GM12878 (cell line): Measurements from ENCODE around the gene HEXB. TPM values are rescaled to one million over a fixed set of nuclear protein-coding genes. Genes with fewer than 3 reads are reported as not detected.

ENCODE experiments used
- ATAC-seq: fragments of 200-7000 bp; cut with Tn5 transposase; 3 replicates; pipeline ENCODE4 v1.9.1; 2020; ENCODE audit warnings: mild to moderate bottlenecking, moderate library complexity
- BruUV-seq: library from RNA; stranded (reverse); fragments of 400-500 nt; replicated peaks from 2 replicates; lab custom pipeline; 2021; lab: Mats Ljungman, UMichigan
- CTCF ChIA-PET: fragments of 300-600 bp; sonication (Branson Sonifier 250); formaldehyde crosslinking; extraction: SDS; loops from one replicate; lab custom pipeline; 2021; ENCODE audit warnings: inconsistent platforms; lab: Yijun Ruan, JAX
- POLR2A ChIA-PET: fragments of 350-600 bp; formaldehyde crosslinking; extraction: SDS; loops from one replicate; lab custom pipeline; 2021; ENCODE audit warnings: inconsistent platforms; lab: Charles Lee
- RAD21 ChIA-PET: fragments of 300-600 bp; sonication (Branson Sonifier 250); formaldehyde crosslinking; loops from one replicate; lab custom pipeline; 2023; ENCODE audit warnings: antibody characterized with exemption; ENCODE audit not compliant: unreplicated experiment; lab: Charles Lee
- SMC1A ChIA-PET: fragments of 300-600 bp; sonication (Branson Sonifier 250); formaldehyde crosslinking; loops from one replicate; lab custom pipeline; 2023; ENCODE audit not compliant: unreplicated experiment, uncharacterized antibody; lab: Charles Lee
- DNase-seq: peaks from one replicate; pipeline ENCODE4 v3.0.0-alpha.2; 2011; ENCODE audit warnings: low read depth, low spot score
- FAIRE-seq: peaks from 3 replicates; lab custom pipeline; 2011; peaks lifted over from hg19 to GRCh38; lab: Jason Lieb, UNC
- H2AFZ ChIP-seq: 2 replicates; pipeline ENCODE4 v1.6.0; 2011; ENCODE audit warnings: low read depth, low read length, control low read depth; ENCODE audit not compliant: control insufficient read depth
- H3K27ac ChIP-seq: 2 replicates; pipeline ENCODE4 v1.5.1; 2011; ENCODE audit warnings: control low read depth; ENCODE audit not compliant: control insufficient read depth, insufficient read depth
- H3K27me3 ChIP-seq, 2 experiments: replicated peaks in 1 of 2; 2 replicates each; pipeline versions ENCODE4 v1.6.0 to v1.6.1; 2011; ENCODE audit warnings: low read length in 1 of 2; ENCODE audit not compliant: control insufficient read depth in 2 of 2, insufficient read depth in 2 of 2
- H3K36me3 ChIP-seq, 2 experiments: 2 replicates each; pipeline ENCODE4 v1.5.1; 2011; ENCODE audit warnings: low read length in 1 of 2; ENCODE audit not compliant: control insufficient read depth in 2 of 2, insufficient read depth in 2 of 2
- H3K4me1 ChIP-seq: 2 replicates; pipeline ENCODE4 v1.6.1; 2011; ENCODE audit warnings: mild to moderate bottlenecking, low read length, moderate library complexity, mixed read lengths; ENCODE audit not compliant: control insufficient read depth, insufficient read depth
- H3K4me2 ChIP-seq: 2 replicates; pipeline ENCODE4 v1.6.0; 2011; ENCODE audit warnings: control low read depth; ENCODE audit not compliant: control insufficient read depth, insufficient read depth
- H3K4me3 ChIP-seq: fragments of 200-600 bp; sonication (generic); 2 replicates; pipeline ENCODE4 v1.5.1; 2016
- H3K79me2 ChIP-seq: 2 replicates; pipeline ENCODE4 v1.6.0; 2011; ENCODE audit warnings: low read length; ENCODE audit not compliant: control insufficient read depth, insufficient read depth
- H3K9ac ChIP-seq: 2 replicates; pipeline ENCODE4 v1.8.0; 2011; ENCODE audit warnings: low read length, control low read depth, mixed read lengths; ENCODE audit not compliant: control insufficient read depth, insufficient read depth
- H3K9me3 ChIP-seq: replicated peaks from 3 replicates; pipeline ENCODE4 v1.5.1; 2011; ENCODE audit warnings: mild to moderate bottlenecking, low read length; ENCODE audit not compliant: control insufficient read depth, insufficient read depth
- H4K20me1 ChIP-seq: 2 replicates; pipeline ENCODE4 v1.6.0; 2011; ENCODE audit not compliant: control insufficient read depth, insufficient read depth
- CHD4 ChIP-seq: fragments of 200-600 bp; sonication (generic); IDR thresholded peaks from 2 replicates; pipeline ENCODE4 v1.6.1; 2016; ENCODE audit warnings: mild to moderate bottlenecking
- LARP7 ChIP-seq: fragments of 450-650 bp; IDR thresholded peaks from 2 replicates; pipeline ENCODE4 v1.6.1; 2017; ENCODE audit warnings: mild to moderate bottlenecking
- SRF ChIP-seq, 2 experiments: IDR thresholded peaks; 2 replicates each; pipeline ENCODE4 v1.6.1; 2011; ENCODE audit warnings: low read depth in 2 of 2, low read length in 2 of 2, mild to moderate bottlenecking in 1 of 2, moderate library complexity in 1 of 2
- TAF1 ChIP-seq: IDR thresholded peaks from 2 replicates; pipeline ENCODE4 v1.6.1; 2011; ENCODE audit warnings: mild to moderate bottlenecking, low read depth, low read length, borderline replicate concordance
- TARDBP ChIP-seq: IDR thresholded peaks from 2 replicates; pipeline ENCODE4 v1.6.1; 2016; ENCODE audit warnings: borderline replicate concordance
- WGBS: methylation state at CpG from one replicate; pipeline ENCODE4 v1.1.6; 2016; ENCODE audit warnings: low lambda C conversion rate; ENCODE audit not compliant: insufficient replicate concordance, insufficient coverage; ENCODE audit errors: missing lambda C conversion rate; 5-methylcytosine and 5-hydroxymethylcytosine counted together
- in situ Hi-C: fragments of 300-500 bp; cut with MboI; formaldehyde crosslinking; loops from 9 replicates; pipeline ENCODE4 v1.14.3; 2018; ENCODE audit warnings: mixed read lengths
- intact Hi-C: fragments of 100-400 bp; cut with micrococcal nuclease; formaldehyde crosslinking; loops from one replicate; pipeline ENCODE4 v1.14.2; 2022; ENCODE audit not compliant: unreplicated experiment
- polyA plus RNA-seq, 11 experiments: library from polyadenylated mRNA; depleted of rRNA in 4 of 11; unstranded in 6 of 11; stranded (reverse) in 5 of 11; fragments of >200 nt; fragmentation: Nextera tagmentation in 4 of 11; fragmentation: Illumina TruSeq in 1 of 11; extraction: Ambion mirVana in 4 of 11; extraction: Trizol in 1 of 11; gene quantifications; 1 replicate in 1 of 11; 2 replicates in 10 of 11; pipeline versions ENCODE4 v1.2.1 to v1.2.3, GENCODE V29; 2011 to 2016; ENCODE audit warnings: inconsistent platforms in 2 of 11, missing spikeins in 2 of 11, low read depth in 1 of 11
- total RNA-seq, 4 experiments: library from RNA; depleted of rRNA in 3 of 4; stranded (reverse); fragments of >200 nt in 3 of 4; fragmentation: Illumina TruSeq in 1 of 4; extraction: Trizol in 1 of 4; gene quantifications; 2 replicates each; pipeline versions ENCODE4 v1.2.1 to v1.2.3, GENCODE V29; 2013 to 2021
- TF ChIP-seq, protein P1 (sequence below): IDR thresholded peaks from 2 replicates; pipeline ENCODE4 v1.6.1; 2012; ENCODE audit warnings: low read depth, low read length, improper control_type of control experiment
- TF ChIP-seq, protein P2 (sequence below): IDR thresholded peaks from 2 replicates; pipeline ENCODE4 v1.6.1; 2012; ENCODE audit warnings: low read length, inconsistent platforms
- TF ChIP-seq, protein P3 (sequence below): fragments of 450-650 bp; IDR thresholded peaks from 2 replicates; pipeline ENCODE4 v1.6.1; 2017; ENCODE audit warnings: antibody characterized with exemption, mild to moderate bottlenecking, moderate library complexity

Gene HEXB
- total and polyA plus RNA-seq, 10 of the 15 experiments (the other 5 are each of a cell fraction or from before 2014, with no cell fraction given) = 13.5 to 76.0 (median 42.6) TPM

DNA sequence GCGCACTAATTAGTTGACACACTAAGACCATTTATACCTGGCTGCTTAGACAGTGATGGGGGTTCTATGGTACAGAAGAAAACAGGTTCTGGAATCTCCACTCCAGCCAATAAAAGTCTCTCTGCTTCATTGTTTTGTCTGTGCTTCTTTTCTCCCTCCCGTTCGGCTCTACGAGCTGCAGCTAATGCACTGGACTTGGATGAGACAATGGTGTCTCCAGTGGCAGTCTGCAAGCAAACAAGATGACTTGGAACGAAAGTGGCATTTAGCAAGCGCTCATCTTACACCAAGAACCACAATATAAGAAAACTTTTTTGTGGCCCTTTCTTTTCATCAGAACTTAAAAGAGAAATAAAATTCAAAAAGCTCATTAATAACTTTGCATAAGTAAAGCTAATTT, 51.7 kb downstream of the HEXB start:
- TF ChIP-seq, protein P1, sequence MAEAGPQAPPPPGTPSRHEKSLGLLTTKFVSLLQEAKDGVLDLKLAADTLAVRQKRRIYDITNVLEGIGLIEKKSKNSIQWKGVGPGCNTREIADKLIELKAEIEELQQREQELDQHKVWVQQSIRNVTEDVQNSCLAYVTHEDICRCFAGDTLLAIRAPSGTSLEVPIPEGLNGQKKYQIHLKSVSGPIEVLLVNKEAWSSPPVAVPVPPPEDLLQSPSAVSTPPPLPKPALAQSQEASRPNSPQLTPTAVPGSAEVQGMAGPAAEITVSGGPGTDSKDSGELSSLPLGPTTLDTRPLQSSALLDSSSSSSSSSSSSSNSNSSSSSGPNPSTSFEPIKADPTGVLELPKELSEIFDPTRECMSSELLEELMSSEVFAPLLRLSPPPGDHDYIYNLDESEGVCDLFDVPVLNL = no peak
- TF ChIP-seq SRF (IDR thresholded peaks at IDR 0.05; ENCODE audit: low read depth in 2 of 2, low read length in 2 of 2) (no peak), LARP7 (no peak)
- TF ChIP-seq, all 136 proteins: peak for 0
- ATAC-seq (no peak), DNase-seq (no peak), FAIRE-seq (no peak)
- in situ Hi-C loops = no loop called here
- Histone ChIP-seq H3K9me3 (no peaks in the 10 kb centered on the region), H4K20me1 (no peaks in the 10 kb centered on the region), H3K4me1 (no peaks in the 10 kb centered on the region), H3K27ac (no peak overlapping the region), H2AFZ (no peak overlapping the region), H3K36me3 (peaks cover 2 to 16% of the 10 kb centered on the region in 2 experiments; a peak in 3 of 4 replicates), H3K9ac (no peak overlapping the region), H3K79me2 (no peaks in the 10 kb centered on the region), H3K27me3 (no peaks in the 10 kb centered on the region), H3K4me2 (no peak overlapping the region), H3K4me3 (no peak overlapping the region)
- WGBS = 99% methylated on average over 6 of the region's 6 CpGs
- CTCF ChIA-PET = interaction anchor here (0.8 kb wide), 1 partner anchor 15 kb away, joined by 3 read pairs; no protein-coding TSS in a partner anchor
- intact Hi-C loops = no loop called here
- POLR2A ChIA-PET = interaction anchor here (0.5 kb wide), 1 partner anchor 139 kb away, joined by 3 read pairs; no protein-coding TSS in a partner anchor
- SMC1A ChIA-PET = no interaction called here
- BruUV-seq = no TSS peak
- RAD21 ChIA-PET = no interaction called here

DNA sequence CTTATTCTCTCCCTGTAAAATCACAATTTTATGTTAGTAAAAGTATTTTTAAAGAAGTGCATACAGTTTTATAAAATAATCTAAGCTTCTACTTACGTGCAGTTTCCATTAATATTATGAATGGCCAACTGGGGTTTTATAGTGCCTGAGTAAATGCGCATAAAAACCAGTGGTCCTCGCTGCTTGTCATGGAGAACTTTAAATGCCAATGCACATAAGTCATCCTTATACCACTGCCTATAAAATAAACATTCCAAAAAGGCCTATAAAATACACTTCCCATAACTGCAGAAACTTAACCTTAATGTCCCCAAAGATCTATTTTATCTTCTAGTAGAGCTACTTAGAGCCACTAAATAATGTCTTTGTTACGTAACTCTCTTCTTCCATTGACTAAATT, 53.4 kb downstream of the HEXB start:
- no peak overlapping the region for H2AFZ ChIP-seq
- FAIRE-seq = no peak
- no peaks in the 10 kb centered on the region for H4K20me1 ChIP-seq
- intact Hi-C loops (no loop called here), in situ Hi-C loops (no loop called here)
- H3K27ac ChIP-seq = no peak overlapping the region
- H3K27me3 ChIP-seq = no peaks in the 10 kb centered on the region
- POLR2A ChIA-PET = interaction anchor here (0.8 kb wide), 1 partner anchor 17 kb away, joined by 3 read pairs; no protein-coding TSS in a partner anchor
- H3K36me3 ChIP-seq = peaks cover under 1 to 16% of the 10 kb centered on the region in 2 experiments; a peak in 3 of 4 replicates
- SMC1A ChIA-PET = interaction anchor here (1.8 kb wide), 1 partner anchor 21 kb away, joined by 4 read pairs; no protein-coding TSS in a partner anchor
- H3K4me3 ChIP-seq = no peak overlapping the region
- no peak for ATAC-seq
- DNase-seq = no peak
- H3K79me2 ChIP-seq = no peaks in the 10 kb centered on the region
- CTCF ChIA-PET = interaction anchor here (0.8 to 2.0 kb wide), 5 partner anchors 20 to 836 kb away, joined by 3 to 6 read pairs (median 3); partner anchors contain the start of genes GFM2 and NSA2
- BruUV-seq = no TSS peak
- RAD21 ChIA-PET = no interaction called here
- no peaks in the 10 kb centered on the region for H3K9me3 ChIP-seq
- H3K4me2 ChIP-seq = no peak overlapping the region
- H3K4me1 ChIP-seq = no peaks in the 10 kb centered on the region
- H3K9ac ChIP-seq = no peak overlapping the region
- WGBS = 97% methylated on average over 4 of the region's 4 CpGs
- TF ChIP-seq TARDBP (no peak), CHD4 (no peak), TAF1 (no peak)
- TF ChIP-seq, protein P2, sequence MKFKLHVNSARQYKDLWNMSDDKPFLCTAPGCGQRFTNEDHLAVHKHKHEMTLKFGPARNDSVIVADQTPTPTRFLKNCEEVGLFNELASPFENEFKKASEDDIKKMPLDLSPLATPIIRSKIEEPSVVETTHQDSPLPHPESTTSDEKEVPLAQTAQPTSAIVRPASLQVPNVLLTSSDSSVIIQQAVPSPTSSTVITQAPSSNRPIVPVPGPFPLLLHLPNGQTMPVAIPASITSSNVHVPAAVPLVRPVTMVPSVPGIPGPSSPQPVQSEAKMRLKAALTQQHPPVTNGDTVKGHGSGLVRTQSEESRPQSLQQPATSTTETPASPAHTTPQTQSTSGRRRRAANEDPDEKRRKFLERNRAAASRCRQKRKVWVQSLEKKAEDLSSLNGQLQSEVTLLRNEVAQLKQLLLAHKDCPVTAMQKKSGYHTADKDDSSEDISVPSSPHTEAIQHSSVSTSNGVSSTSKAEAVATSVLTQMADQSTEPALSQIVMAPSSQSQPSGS = no peak
- TF ChIP-seq, protein P3, sequence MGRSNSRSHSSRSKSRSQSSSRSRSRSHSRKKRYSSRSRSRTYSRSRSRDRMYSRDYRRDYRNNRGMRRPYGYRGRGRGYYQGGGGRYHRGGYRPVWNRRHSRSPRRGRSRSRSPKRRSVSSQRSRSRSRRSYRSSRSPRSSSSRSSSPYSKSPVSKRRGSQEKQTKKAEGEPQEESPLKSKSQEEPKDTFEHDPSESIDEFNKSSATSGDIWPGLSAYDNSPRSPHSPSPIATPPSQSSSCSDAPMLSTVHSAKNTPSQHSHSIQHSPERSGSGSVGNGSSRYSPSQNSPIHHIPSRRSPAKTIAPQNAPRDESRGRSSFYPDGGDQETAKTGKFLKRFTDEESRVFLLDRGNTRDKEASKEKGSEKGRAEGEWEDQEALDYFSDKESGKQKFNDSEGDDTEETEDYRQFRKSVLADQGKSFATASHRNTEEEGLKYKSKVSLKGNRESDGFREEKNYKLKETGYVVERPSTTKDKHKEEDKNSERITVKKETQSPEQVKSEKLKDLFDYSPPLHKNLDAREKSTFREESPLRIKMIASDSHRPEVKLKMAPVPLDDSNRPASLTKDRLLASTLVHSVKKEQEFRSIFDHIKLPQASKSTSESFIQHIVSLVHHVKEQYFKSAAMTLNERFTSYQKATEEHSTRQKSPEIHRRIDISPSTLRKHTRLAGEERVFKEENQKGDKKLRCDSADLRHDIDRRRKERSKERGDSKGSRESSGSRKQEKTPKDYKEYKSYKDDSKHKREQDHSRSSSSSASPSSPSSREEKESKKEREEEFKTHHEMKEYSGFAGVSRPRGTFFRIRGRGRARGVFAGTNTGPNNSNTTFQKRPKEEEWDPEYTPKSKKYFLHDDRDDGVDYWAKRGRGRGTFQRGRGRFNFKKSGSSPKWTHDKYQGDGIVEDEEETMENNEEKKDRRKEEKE = no peak
